Central memory CD8-positive, alpha-beta T cell (primary cell): Measurements from ENCODE around the gene CLSTN2.

ENCODE experiments used
- ATAC-seq: fragments of 150-1000 bp; cut with Tn5 transposase; replicated peaks from 2 replicates; pipeline ENCODE4 v1.10.0; 2022; ENCODE audit warnings: mild to moderate bottlenecking, moderate FRiP score, moderate number of reproducible peaks; ENCODE audit not compliant: poor library complexity, severe bottlenecking; ENCODE audit errors: extremely low read depth
- DNase-seq, 2 donors: peaks; one replicate each; pipeline ENCODE4 v3.0.0; 2021; ENCODE audit warnings: low spot score in 2 of 2
- H3K27ac Mint-ChIP-seq: one replicate; pipeline ENCODE4 v1.8.0; 2022; ENCODE audit warnings: low read depth, mild to moderate bottlenecking, moderate library complexity, mixed read lengths
- H3K27me3 Mint-ChIP-seq: one replicate; pipeline ENCODE4 v1.8.0; 2022; ENCODE audit warnings: mixed read lengths
- H3K36me3 Mint-ChIP-seq: one replicate; pipeline ENCODE4 v1.8.0; 2022; ENCODE audit warnings: mild to moderate bottlenecking, moderate library complexity, mixed read lengths; ENCODE audit not compliant: insufficient read depth
- H3K4me1 Mint-ChIP-seq: one replicate; pipeline ENCODE4 v1.8.0; 2022; ENCODE audit warnings: mixed read lengths
- H3K4me3 Mint-ChIP-seq: one replicate; pipeline ENCODE4 v1.8.0; 2022; ENCODE audit warnings: mild to moderate bottlenecking, moderate library complexity, mixed read lengths
- H3K9me3 Mint-ChIP-seq: one replicate; pipeline ENCODE4 v1.8.0; 2022; ENCODE audit warnings: mixed read lengths

The CLSTN2 gene

GRCh38 chr3:140571836-140572235, 636.9 kb downstream of the CLSTN2 start:
- H3K36me3 Mint-ChIP-seq: no peaks in the 10 kb centered on the region

DNA sequence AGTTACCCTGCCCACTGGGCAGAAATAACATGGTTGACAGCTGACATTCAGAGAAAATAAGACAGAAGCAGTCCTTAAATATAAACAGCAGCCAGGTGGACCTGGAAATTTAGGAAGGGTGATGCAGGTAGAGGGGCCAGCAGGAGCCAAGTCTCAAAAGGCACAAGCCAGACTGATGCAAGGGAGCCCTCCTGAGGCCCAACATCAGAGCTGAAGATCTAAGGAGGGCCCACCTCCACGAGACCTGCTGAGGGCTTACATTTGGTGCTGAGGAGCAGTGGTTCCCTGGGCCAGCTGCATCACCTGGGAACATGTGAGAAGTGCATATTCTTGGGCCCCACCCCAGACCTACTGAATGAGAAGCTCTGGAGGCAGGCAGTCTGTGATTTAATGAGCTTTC, 637.3 kb downstream of the CLSTN2 start:
- Mint-ChIP-seq H3K27me3 (peaks cover 1% of the 10 kb centered on the region), H3K4me1 (no peaks in the 10 kb centered on the region), H3K9me3 (peaks cover 6% of the 10 kb centered on the region), H3K4me3 (no peak overlapping the region), H3K27ac (no peak overlapping the region), H3K36me3 (no peaks in the 10 kb centered on the region)
- no peak for DNase-seq
- ATAC-seq: no peak

More at GRCh38 chr3:140571836-140572235, 636.9 kb downstream of the CLSTN2 start:
- DNase-seq: no peak
- no peak overlapping the region for H3K4me3 Mint-ChIP-seq
- H3K4me1 Mint-ChIP-seq: no peaks in the 10 kb centered on the region
- no peak overlapping the region for H3K27ac Mint-ChIP-seq
- no peak for ATAC-seq
- H3K9me3 Mint-ChIP-seq: peaks cover 6% of the 10 kb centered on the region
- H3K27me3 Mint-ChIP-seq: no peaks in the 10 kb centered on the region

- H3K4me3 Mint-ChIP-seq: no peak overlapping the region
- ATAC-seq (no peak), DNase-seq (no peak)
- no peaks in the 10 kb centered on the region for H3K4me1 Mint-ChIP-seq
- no peaks in the 10 kb centered on the region for H3K9me3 Mint-ChIP-seq
- peaks cover 8% of the 10 kb centered on the region for H3K27me3 Mint-ChIP-seq
- no peak overlapping the region for H3K27ac Mint-ChIP-seq
- H3K36me3 Mint-ChIP-seq: no peaks in the 10 kb centered on the region
These were observed 638.0 kb downstream of the CLSTN2 start for GRCh38 chr3:140573011-140573410.

GRCh38 chr3:140574375-140574774, 639.4 kb downstream of the CLSTN2 start:
- Mint-ChIP-seq H3K27me3 (peaks cover 22% of the 10 kb centered on the region), H3K4me1 (no peaks in the 10 kb centered on the region), H3K36me3 (no peaks in the 10 kb centered on the region), H3K4me3 (no peak overlapping the region), H3K9me3 (no peaks in the 10 kb centered on the region), H3K27ac (no peak overlapping the region)
- ATAC-seq: no peak
- no peak for DNase-seq

GRCh38 chr3:140576449-140576848, 641.5 kb downstream of the CLSTN2 start:
- H3K4me3 Mint-ChIP-seq: no peak overlapping the region
- H3K27ac Mint-ChIP-seq: no peak overlapping the region
- no peaks in the 10 kb centered on the region for H3K36me3 Mint-ChIP-seq

GRCh38 chr3:140577911-140578310, 642.9 kb downstream of the CLSTN2 start:
- H3K27me3 Mint-ChIP-seq: peaks cover 32% of the 10 kb centered on the region
- no peak overlapping the region for H3K27ac Mint-ChIP-seq
- no peak for ATAC-seq

More at GRCh38 chr3:140576449-140576848, 641.5 kb downstream of the CLSTN2 start:
- Mint-ChIP-seq H3K9me3 (no peaks in the 10 kb centered on the region), H3K4me1 (no peaks in the 10 kb centered on the region), H3K27me3 (peaks cover 32% of the 10 kb centered on the region)
- no peak for ATAC-seq
- no peak for DNase-seq

GRCh38 chr3:140579260-140579659, 644.3 kb downstream of the CLSTN2 start:
- H3K4me1 Mint-ChIP-seq: no peaks in the 10 kb centered on the region
- H3K36me3 Mint-ChIP-seq: no peaks in the 10 kb centered on the region
- H3K27ac Mint-ChIP-seq: no peak overlapping the region
- peaks cover 32% of the 10 kb centered on the region for H3K27me3 Mint-ChIP-seq
- H3K9me3 Mint-ChIP-seq: no peaks in the 10 kb centered on the region
- ATAC-seq: no peak
- no peak overlapping the region for H3K4me3 Mint-ChIP-seq
- no peak for DNase-seq

More at GRCh38 chr3:140577911-140578310, 642.9 kb downstream of the CLSTN2 start:
- H3K4me3 Mint-ChIP-seq: no peak overlapping the region
- no peaks in the 10 kb centered on the region for H3K4me1 Mint-ChIP-seq
- H3K36me3 Mint-ChIP-seq: no peaks in the 10 kb centered on the region
- H3K9me3 Mint-ChIP-seq: no peaks in the 10 kb centered on the region
- DNase-seq: no peak

DNA sequence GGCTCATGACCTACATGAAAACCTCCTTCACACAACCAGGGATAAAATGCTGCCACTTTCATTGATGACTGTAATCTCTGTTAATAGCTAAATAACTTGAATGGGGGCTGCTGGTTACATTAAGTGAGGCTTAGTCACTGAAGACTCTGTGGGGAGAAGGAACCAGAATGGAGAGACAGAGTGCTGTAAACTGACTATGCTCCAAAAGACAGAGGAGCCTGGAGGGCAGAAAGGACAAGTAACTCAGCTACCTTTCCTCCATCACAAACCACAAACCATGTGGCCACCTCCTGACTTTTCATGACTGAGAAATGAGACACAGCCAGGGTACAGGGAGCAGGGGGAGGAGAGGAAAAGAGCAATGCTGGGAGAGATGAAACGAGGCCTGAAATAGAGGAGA, 645.8 kb downstream of the CLSTN2 start:
- Mint-ChIP-seq H3K27ac (no peak overlapping the region), H3K4me3 (no peak overlapping the region), H3K4me1 (no peaks in the 10 kb centered on the region), H3K36me3 (no peaks in the 10 kb centered on the region), H3K27me3 (peaks cover 45% of the 10 kb centered on the region), H3K9me3 (no peaks in the 10 kb centered on the region)
- ATAC-seq (no peak), DNase-seq (no peak)

DNA sequence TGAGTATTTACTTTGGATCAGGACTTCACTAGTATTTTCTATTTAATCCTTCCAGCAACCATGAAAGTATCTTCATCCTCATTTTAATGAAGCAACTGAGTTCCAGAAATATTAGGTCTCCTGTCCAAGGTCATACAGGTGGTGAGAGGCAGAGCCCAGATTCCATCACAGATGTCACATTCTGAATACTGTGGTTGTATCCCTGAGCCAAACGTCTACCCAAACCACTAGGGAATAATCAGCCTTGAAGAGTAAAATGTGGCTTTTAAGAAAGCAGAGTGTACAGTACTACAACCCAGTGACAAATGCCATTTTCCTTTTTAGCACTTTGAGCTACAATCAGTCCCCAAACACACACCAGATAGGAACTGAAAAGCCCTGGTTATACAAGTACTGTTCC, 649.6 kb downstream of the CLSTN2 start:
- H3K9me3 Mint-ChIP-seq: no peaks in the 10 kb centered on the region
- ATAC-seq (no peak), DNase-seq (no peak)
- no peak overlapping the region for H3K27ac Mint-ChIP-seq
- no peaks in the 10 kb centered on the region for H3K4me1 Mint-ChIP-seq
- peaks cover 42% of the 10 kb centered on the region for H3K27me3 Mint-ChIP-seq
- H3K36me3 Mint-ChIP-seq: no peaks in the 10 kb centered on the region
- no peak overlapping the region for H3K4me3 Mint-ChIP-seq

DNA sequence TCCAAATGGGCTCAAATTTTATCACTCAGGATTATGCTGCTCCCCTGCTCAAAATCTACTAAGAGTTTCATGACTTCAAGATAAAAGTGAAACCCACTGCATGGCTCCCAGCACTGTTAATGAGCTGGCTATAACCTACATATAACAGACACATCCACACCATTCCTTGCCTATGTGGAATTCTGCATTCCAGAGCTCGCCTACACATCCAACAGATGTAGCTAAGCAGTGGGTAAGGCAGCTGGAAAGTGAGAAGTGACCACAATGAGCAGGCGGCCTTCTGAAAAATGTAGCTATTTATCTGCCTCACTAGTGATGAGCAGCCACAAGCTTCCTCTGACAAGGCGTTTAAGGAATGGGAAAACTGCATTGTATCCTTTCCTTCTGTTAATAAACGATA, 650.8 kb downstream of the CLSTN2 start:
- H3K4me3 Mint-ChIP-seq: no peak overlapping the region
- no peak for DNase-seq
- no peaks in the 10 kb centered on the region for H3K4me1 Mint-ChIP-seq
- no peaks in the 10 kb centered on the region for H3K36me3 Mint-ChIP-seq
- ATAC-seq: no peak
- H3K27ac Mint-ChIP-seq: no peak overlapping the region
- peaks cover 35% of the 10 kb centered on the region for H3K27me3 Mint-ChIP-seq
- no peaks in the 10 kb centered on the region for H3K9me3 Mint-ChIP-seq

GRCh38 chr3:140586311-140586710, 651.3 kb downstream of the CLSTN2 start:
- ATAC-seq (no peak), DNase-seq (no peak)
- Mint-ChIP-seq H3K4me3 (no peak overlapping the region), H3K36me3 (no peaks in the 10 kb centered on the region), H3K27me3 (peaks cover 32% of the 10 kb centered on the region), H3K27ac (no peak overlapping the region), H3K9me3 (no peaks in the 10 kb centered on the region), H3K4me1 (no peaks in the 10 kb centered on the region)

GRCh38 chr3:140588558-140588957, 653.6 kb downstream of the CLSTN2 start:
- Mint-ChIP-seq H3K4me3 (no peak overlapping the region), H3K27me3 (peaks cover 37% of the 10 kb centered on the region), H3K4me1 (no peaks in the 10 kb centered on the region), H3K27ac (no peak overlapping the region), H3K36me3 (no peaks in the 10 kb centered on the region), H3K9me3 (no peaks in the 10 kb centered on the region)
- DNase-seq: no peak
- no peak for ATAC-seq

- Mint-ChIP-seq H3K9me3 (no peaks in the 10 kb centered on the region), H3K27ac (no peak overlapping the region), H3K4me1 (no peaks in the 10 kb centered on the region), H3K36me3 (no peaks in the 10 kb centered on the region), H3K4me3 (no peak overlapping the region), H3K27me3 (peaks cover 6% of the 10 kb centered on the region)
- ATAC-seq (no peak), DNase-seq (no peak)
These were observed 658.8 kb downstream of the CLSTN2 start for GRCh38 chr3:140593766-140594165.

GRCh38 chr3:140595295-140595694, 660.3 kb downstream of the CLSTN2 start:
- DNase-seq: no peak
- no peaks in the 10 kb centered on the region for H3K36me3 Mint-ChIP-seq

More at GRCh38 chr3:140595295-140595694, 660.3 kb downstream of the CLSTN2 start:
- no peak for ATAC-seq
- Mint-ChIP-seq H3K27ac (no peak overlapping the region), H3K9me3 (no peaks in the 10 kb centered on the region), H3K4me1 (no peaks in the 10 kb centered on the region), H3K27me3 (peaks cover 6% of the 10 kb centered on the region), H3K4me3 (no peak overlapping the region)
